Upper lobe of left lung (tissue), 4 donors: ENCODE measurements around the gene PRRC2C.

Experiments used
- POLR2AphosphoS5 ChIP-seq, 2 donors: sonication (generic); formaldehyde crosslinking; IDR thresholded peaks; one replicate each; pipeline ENCODE4 v1.5.1; 2017; ENCODE audit warnings: antibody characterized with exemption in 2 of 2
- TF ChIP-seq, protein P1 (sequence below), 6 experiments: fragments of 450-650 bp in 4 of 6; fragments of 200-600 bp in 2 of 6; sonication (generic) in 2 of 6; IDR thresholded peaks; one replicate each; pipeline ENCODE4 v1.5.1; 2016 to 2019; ENCODE audit warnings: antibody characterized with exemption in 6 of 6

DNA sequence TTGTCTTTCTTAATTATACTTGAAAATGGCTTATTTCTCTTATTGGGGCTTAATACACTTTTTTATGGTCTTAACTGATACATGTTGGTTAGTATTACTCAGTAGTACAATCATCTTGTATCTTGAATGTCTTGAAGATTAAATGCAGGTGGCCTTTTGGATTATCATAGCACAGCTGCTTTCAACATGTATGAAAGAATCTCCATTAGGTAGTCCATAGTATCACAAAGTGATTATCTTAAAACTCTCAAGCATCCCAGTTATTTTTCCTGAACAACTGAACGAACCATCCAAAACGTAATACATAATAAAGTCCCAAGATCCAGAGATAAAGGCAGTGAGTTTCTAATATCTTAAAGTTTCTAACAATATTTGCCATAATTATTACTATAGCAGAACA, 85.0 kb downstream of the PRRC2C start:
- TF ChIP-seq, protein P1, sequence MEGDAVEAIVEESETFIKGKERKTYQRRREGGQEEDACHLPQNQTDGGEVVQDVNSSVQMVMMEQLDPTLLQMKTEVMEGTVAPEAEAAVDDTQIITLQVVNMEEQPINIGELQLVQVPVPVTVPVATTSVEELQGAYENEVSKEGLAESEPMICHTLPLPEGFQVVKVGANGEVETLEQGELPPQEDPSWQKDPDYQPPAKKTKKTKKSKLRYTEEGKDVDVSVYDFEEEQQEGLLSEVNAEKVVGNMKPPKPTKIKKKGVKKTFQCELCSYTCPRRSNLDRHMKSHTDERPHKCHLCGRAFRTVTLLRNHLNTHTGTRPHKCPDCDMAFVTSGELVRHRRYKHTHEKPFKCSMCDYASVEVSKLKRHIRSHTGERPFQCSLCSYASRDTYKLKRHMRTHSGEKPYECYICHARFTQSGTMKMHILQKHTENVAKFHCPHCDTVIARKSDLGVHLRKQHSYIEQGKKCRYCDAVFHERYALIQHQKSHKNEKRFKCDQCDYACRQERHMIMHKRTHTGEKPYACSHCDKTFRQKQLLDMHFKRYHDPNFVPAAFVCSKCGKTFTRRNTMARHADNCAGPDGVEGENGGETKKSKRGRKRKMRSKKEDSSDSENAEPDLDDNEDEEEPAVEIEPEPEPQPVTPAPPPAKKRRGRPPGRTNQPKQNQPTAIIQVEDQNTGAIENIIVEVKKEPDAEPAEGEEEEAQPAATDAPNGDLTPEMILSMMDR (IDR thresholded peaks at IDR 0.05) = no peak
- no peak for TF ChIP-seq POLR2AphosphoS5 (IDR thresholded peaks at IDR 0.05)
